Body of pancreas (tissue), 4 donors: Measurements from ENCODE around the gene DENND1C. TPM values are rescaled to one million over a fixed set of nuclear protein-coding genes. Genes with fewer than 3 reads are reported as not detected.

Experiments used
- ATAC-seq: fragments of 150-250 bp; one replicate; pipeline ENCODE4 v1.9.1; 2016
- DNase-seq, 4 donors: peaks; one replicate each; pipeline ENCODE4 v3.0.0-alpha.2; 2019
- H3K27ac ChIP-seq, 4 donors: fragments of 200-600 bp; sonication (generic); 1 replicate in 3 of 4; 2 replicates in 1 of 4; pipeline versions ENCODE4 v1.5.1 to v1.6.1; 2016 to 2019; ENCODE audit warnings: mild to moderate bottlenecking in 1 of 4, mixed read lengths in 1 of 4, moderate library complexity in 1 of 4
- H3K27me3 ChIP-seq, 2 donors: fragments of 200-600 bp; sonication (generic); one replicate each; pipeline ENCODE4 v1.6.0; 2016; ENCODE audit warnings: mild to moderate bottlenecking in 1 of 2
- H3K36me3 ChIP-seq, 2 donors: fragments of 200-600 bp; sonication (generic); replicated peaks in 1 of 2; 2 replicates each; pipeline ENCODE4 v1.5.1; 2016; ENCODE audit warnings: low read depth in 2 of 2; ENCODE audit not compliant: insufficient read depth in 1 of 2
- H3K4me1 ChIP-seq: fragments of 200-600 bp; sonication (generic); one replicate; pipeline ENCODE4 v1.6.0; 2016
- H3K4me3 ChIP-seq, 2 donors: fragments of 200-600 bp; sonication (generic); 1 replicate in 1 of 2; 2 replicates in 1 of 2; pipeline ENCODE4 v1.5.1; 2016 to 2019
- H3K9me3 ChIP-seq, 3 donors: fragments of 200-600 bp; sonication (generic); 1 replicate in 2 of 3; 2 replicates in 1 of 3; pipeline ENCODE4 v1.5.1; 2016
- CTCF ChIP-seq, 7 experiments: fragments of 450-650 bp in 4 of 7; fragments of 200-600 bp in 3 of 7; sonication (generic) in 3 of 7; IDR thresholded peaks; one replicate each; pipeline ENCODE4 v1.5.1; 2016 to 2019; ENCODE audit warnings: antibody characterized with exemption in 7 of 7
- POLR2A ChIP-seq, 3 donors: fragments of 450-650 bp; IDR thresholded peaks; one replicate each; pipeline ENCODE4 v1.6.1; 2016; ENCODE audit warnings: antibody characterized with exemption in 3 of 3, mild to moderate bottlenecking in 2 of 3
- WGBS, 2 donors: methylation state at CpG; one replicate each; pipeline ENCODE4 v1.1.5; 2017; 5-methylcytosine and 5-hydroxymethylcytosine counted together
- intact Hi-C: fragments of 100-400 bp; cut with DNase I; formaldehyde crosslinking; loops from one replicate; pipeline ENCODE4 v1.15.1; 2023
- total RNA-seq, 2 donors: library from RNA; depleted of rRNA; stranded (reverse); fragments of >200 nt; gene quantifications; one replicate each; pipeline ENCODE4 v1.1.0, GENCODE V29; 2016

DENND1C gene
- total RNA-seq, 2 donors from 2014 or later, result 1.0 to 1.3 TPM

GRCh38 chr19:6457958-6458694 is 23.5 kb downstream of the DENND1C start:
- intact Hi-C loops, result no loop called here
- H3K4me1 ChIP-seq, result peaks cover 12% of the 10 kb centered on the region
- ATAC-seq (no peak), DNase-seq (no peak)
- H3K4me3 ChIP-seq, result no peak overlapping the region
- WGBS, 2 donors, result 89 to 91% methylated on average over 17 of the region's 17 CpGs
- H3K27me3 ChIP-seq, result no peaks in the 10 kb centered on the region
- H3K36me3 ChIP-seq, result peaks cover 0 to 7% of the 10 kb centered on the region in 2 donors
- TF ChIP-seq POLR2A (IDR thresholded peaks at IDR 0.05) (no peak), CTCF (IDR thresholded peaks at IDR 0.05) (no peak)
- no peaks in the 10 kb centered on the region for H3K9me3 ChIP-seq
- peak overlapping the region in 3 of 4 donors; percentile 92 to 98 (median 95) for H3K27ac ChIP-seq

- Histone ChIP-seq H3K4me1 (peaks cover 12% of the 10 kb centered on the region), H3K36me3 (peaks cover 0 to 7% of the 10 kb centered on the region in 2 donors), H3K9me3 (no peaks in the 10 kb centered on the region), H3K27me3 (no peaks in the 10 kb centered on the region), H3K27ac (no peak overlapping the region), H3K4me3 (no peak overlapping the region)
- TF ChIP-seq CTCF (IDR thresholded peaks at IDR 0.05) (no peak), POLR2A (IDR thresholded peaks at IDR 0.05) (no peak)
- DNase-seq, result no peak
- intact Hi-C loops, result no loop called here
- 95 to 98% methylated on average over 14 to 15 of the region's 15 CpGs for WGBS, 2 donors
- no peak for ATAC-seq
Measured at GRCh38 chr19:6455924-6456323, 25.7 kb downstream of the DENND1C start.

- H3K9me3 ChIP-seq, result no peaks in the 10 kb centered on the region
- DNase-seq (no peak), ATAC-seq (no peak)
- TF ChIP-seq POLR2A (IDR thresholded peaks at IDR 0.05) (no peak), CTCF (IDR thresholded peaks at IDR 0.05) (no peak)
- H3K4me3 ChIP-seq, result no peak overlapping the region
- H3K27me3 ChIP-seq, result no peaks in the 10 kb centered on the region
- no peak overlapping the region for H3K27ac ChIP-seq
- WGBS, 2 donors, result 98 to 100% methylated on average over 6 to 11 of the region's 11 CpGs
- H3K36me3 ChIP-seq, result peaks cover 0 to 7% of the 10 kb centered on the region in 2 donors
- intact Hi-C loops, result no loop called here
- H3K4me1 ChIP-seq, result peaks cover 10% of the 10 kb centered on the region
Measured at GRCh38 chr19:6453951-6454565, 27.5 kb downstream of the DENND1C start.

DNA sequence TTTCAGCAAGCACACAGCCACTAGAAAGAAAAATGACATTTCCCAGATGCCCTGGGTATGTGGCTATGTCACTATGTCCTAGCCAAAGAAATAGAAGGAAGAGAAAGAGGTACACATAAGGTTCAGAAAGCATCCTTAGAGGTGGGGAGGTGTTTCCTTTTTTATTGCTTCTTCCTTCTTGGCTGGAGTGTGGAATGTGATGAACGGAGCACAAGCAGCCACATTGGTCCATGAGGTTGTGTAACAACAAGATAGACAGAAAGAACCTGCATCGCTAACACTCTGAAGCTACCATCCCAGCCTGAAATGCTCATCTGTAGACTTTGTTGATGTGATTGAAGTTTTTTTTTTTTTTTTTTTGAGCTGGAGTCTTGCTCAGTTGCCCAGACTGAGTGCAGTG is 28.7 kb downstream of the DENND1C start:
- Histone ChIP-seq H3K27me3 (no peaks in the 10 kb centered on the region), H3K36me3 (peaks cover 0 to 7% of the 10 kb centered on the region in 2 donors), H3K27ac (no peak overlapping the region), H3K9me3 (no peaks in the 10 kb centered on the region), H3K4me3 (no peak overlapping the region), H3K4me1 (no peaks in the 10 kb centered on the region)
- TF ChIP-seq POLR2A (IDR thresholded peaks at IDR 0.05) (no peak), CTCF (IDR thresholded peaks at IDR 0.05) (no peak)
- ATAC-seq, result no peak
- intact Hi-C loops, result no loop called here
- DNase-seq, result no peak
- WGBS, 2 donors, result 92 to 98% methylated on average over 2 of the region's 2 CpGs
